SU-DHL-6 (cell line): ENCODE data around the gene CYP26C1.

ENCODE experiments used
- H2AFZ ChIP-seq: fragments of 200-600 bp; sonication (generic); 2 replicates; pipeline ENCODE4 v1.6.1; 2014; ENCODE audit warnings: low read depth, mild to moderate bottlenecking, moderate library complexity, mixed read lengths, antibody characterized with exemption, low read length; ENCODE audit not compliant: severe bottlenecking
- H3F3A ChIP-seq: fragments of 200-600 bp; shearing (Covaris generic); 2 replicates; pipeline ENCODE4 v1.6.0; 2016; ENCODE audit warnings: antibody characterized with exemption, mild to moderate bottlenecking; ENCODE audit not compliant: insufficient read depth
- H3K27ac ChIP-seq: fragments of 200-600 bp; sonication (generic); 2 replicates; pipeline ENCODE4 v1.5.1; 2016; ENCODE audit warnings: low read depth, mild to moderate bottlenecking, low read length, moderate library complexity, mixed read lengths
- H3K27me3 ChIP-seq: fragments of 200-600 bp; sonication (generic), shearing (Covaris generic); 2 replicates; pipeline ENCODE4 v1.6.0; 2014; ENCODE audit warnings: mild to moderate bottlenecking, low read length
- H3K36me3 ChIP-seq: fragments of 200-600 bp; sonication (generic); 2 replicates; pipeline ENCODE4 v1.6.1; 2014; ENCODE audit warnings: mild to moderate bottlenecking, low read length, mixed read lengths
- H3K4me2 ChIP-seq: fragments of 300-600, 200-600 bp; shearing (Covaris generic), sonication (generic); 2 replicates; pipeline ENCODE4 v1.6.0; 2014; ENCODE audit warnings: low read length, low read depth, mild to moderate bottlenecking; ENCODE audit not compliant: poor library complexity, severe bottlenecking
- H3K4me3 ChIP-seq: fragments of 200-600 bp; sonication (generic); 2 replicates; pipeline ENCODE4 v1.5.1; 2014; ENCODE audit warnings: antibody characterized with exemption, low read length, mild to moderate bottlenecking, mixed read lengths; ENCODE audit not compliant: insufficient read depth, poor library complexity, severe bottlenecking
- H3K79me2 ChIP-seq: fragments of 200-600 bp; sonication (generic); 2 replicates; pipeline ENCODE4 v1.6.1; 2014; ENCODE audit warnings: mild to moderate bottlenecking, low read length, moderate library complexity; ENCODE audit not compliant: insufficient read depth
- H3K9ac ChIP-seq: fragments of 200-600 bp; sonication (generic); 2 replicates; pipeline ENCODE4 v1.7.0; 2014; ENCODE audit warnings: mild to moderate bottlenecking, low read length
- H3K9me2 ChIP-seq: fragments of 200-600 bp; sonication (generic); replicated peaks from 2 replicates; pipeline ENCODE4 v1.6.1; 2014; ENCODE audit warnings: low read length; ENCODE audit not compliant: insufficient read depth
- H3K9me3 ChIP-seq: fragments of 200-600 bp; sonication (generic); 2 replicates; pipeline ENCODE4 v1.6.1; 2014; ENCODE audit warnings: low read length, mixed read lengths; ENCODE audit not compliant: insufficient read depth
- H4K20me1 ChIP-seq: fragments of 200-600 bp; sonication (generic); 2 replicates; pipeline ENCODE4 v1.6.1; 2014; ENCODE audit warnings: low read depth, mild to moderate bottlenecking, antibody characterized with exemption, low read length, moderate library complexity, mixed read lengths
- CTCF ChIP-seq: fragments of 200-600 bp; sonication (generic); IDR thresholded peaks from one replicate; pipeline ENCODE4 v1.5.1; 2017; ENCODE audit warnings: antibody characterized with exemption, mild to moderate bottlenecking, low read length, moderate library complexity; ENCODE audit not compliant: insufficient read depth, poor library complexity, severe bottlenecking
- EZH2phosphoT487 ChIP-seq: fragments of 200-600 bp; sonication (generic), shearing (Covaris generic); conservative IDR thresholded peaks from 2 replicates; pipeline ENCODE4 v1.6.1; 2018; ENCODE audit warnings: mild to moderate bottlenecking, antibody characterized with exemption, low read length, moderate library complexity, mixed read lengths

CYP26C1 gene

GRCh38 chr10:93083743-93084539 is 23.3 kb downstream of the CYP26C1 start:
- TF ChIP-seq CTCF (no peak), EZH2phosphoT487 (no peak)

GRCh38 chr10:93085272-93085859 is 24.8 kb downstream of the CYP26C1 start:
- Histone ChIP-seq H2AFZ (no peak overlapping the region), H3K9ac (no peak overlapping the region), H3K9me3 (no peaks in the 10 kb centered on the region), H3K27ac (no peak overlapping the region), H3K4me3 (no peak overlapping the region), H3K36me3 (no peaks in the 10 kb centered on the region), H3K9me2 (no peaks in the 10 kb centered on the region), H3K4me2 (no peak overlapping the region), H3K27me3 (no peaks in the 10 kb centered on the region), H4K20me1 (no peaks in the 10 kb centered on the region), H3F3A (no peaks in the 10 kb centered on the region), H3K79me2 (no peaks in the 10 kb centered on the region)
- TF ChIP-seq EZH2phosphoT487 (no peak), CTCF (no peak)

More at GRCh38 chr10:93083743-93084539, 23.3 kb downstream of the CYP26C1 start:
- Histone ChIP-seq H3K27ac (no peak overlapping the region), H3K9me2 (no peaks in the 10 kb centered on the region), H4K20me1 (no peaks in the 10 kb centered on the region), H3K9me3 (no peaks in the 10 kb centered on the region), H2AFZ (no peak overlapping the region), H3K79me2 (no peaks in the 10 kb centered on the region), H3K9ac (no peak overlapping the region), H3K4me2 (no peak overlapping the region), H3K36me3 (no peaks in the 10 kb centered on the region), H3K27me3 (no peaks in the 10 kb centered on the region), H3F3A (no peaks in the 10 kb centered on the region), H3K4me3 (no peak overlapping the region)

- TF ChIP-seq CTCF: no peak
- no peak for TF ChIP-seq EZH2phosphoT487
- Histone ChIP-seq H3K36me3 (no peaks in the 10 kb centered on the region), H3F3A (no peaks in the 10 kb centered on the region), H3K4me2 (no peak overlapping the region), H3K9me3 (no peaks in the 10 kb centered on the region), H3K9ac (no peak overlapping the region), H4K20me1 (no peaks in the 10 kb centered on the region), H3K9me2 (no peaks in the 10 kb centered on the region), H3K4me3 (no peak overlapping the region), H3K27ac (no peak overlapping the region), H3K79me2 (no peaks in the 10 kb centered on the region), H2AFZ (no peak overlapping the region), H3K27me3 (no peaks in the 10 kb centered on the region)
Observed at GRCh38 chr10:93086289-93086688, 25.7 kb downstream of the CYP26C1 start.
